ENCODE measurements around the gene SSTR5.

GRCh38 chr16:1053121-1053521, 19.4 kb upstream of the SSTR5 start:
- no peak for TF ChIP-seq CTCF (IDR thresholded peaks at IDR 0.05; ENCODE audit: low read length)
- no peak for TF ChIP-seq EZH2 (optimal IDR thresholded peaks at IDR 0.05; ENCODE audit: low read depth, low read length)
- TF ChIP-seq EZH2phosphoT487 (IDR thresholded peaks at IDR 0.05; ENCODE audit: low read length), result no peak
